GM18951 (cell line): ENCODE measurements around the gene SHC1.
"Not testable (repeated sequence)": the region's sequence is repeated elsewhere in the genome, so short reads cannot be mapped to it uniquely, and the experiment has no call there.

Experiments
- POLR2A ChIP-seq: IDR thresholded peaks from 4 replicates; pipeline ENCODE4 v1.6.1; 2011; ENCODE audit warnings: mild to moderate bottlenecking; ENCODE audit not compliant: insufficient read length, insufficient read depth; ENCODE audit errors: extremely low read depth
- in situ Hi-C: fragments of 300-500 bp; cut with MboI; formaldehyde crosslinking; loops from one replicate; pipeline ENCODE4 v1.12.0; 2022; ENCODE audit warnings: low sequenced_read_pairs, mixed read lengths, inconsistent platforms; ENCODE audit not compliant: unreplicated experiment

SHC1 gene

GRCh38 chr1:154996966-154997701, 26.6 kb upstream of the SHC1 start:
- TF ChIP-seq POLR2A, result no peak
- in situ Hi-C loops, result no loop called here

- in situ Hi-C loops, result not testable (repeated sequence)
Observed at GRCh38 chr1:154995301-154995983, 24.9 kb upstream of the SHC1 start.

- in situ Hi-C loops, result no loop called here
- no peak for TF ChIP-seq POLR2A
Observed at GRCh38 chr1:154994591-154994990, 24.0 kb upstream of the SHC1 start.

GRCh38 chr1:154994269-154994587, 23.7 kb upstream of the SHC1 start:
- no peak for TF ChIP-seq POLR2A
- in situ Hi-C loops, result no loop called here

GRCh38 chr1:154993572-154994268, 23.2 kb upstream of the SHC1 start, which contains the start of gene LENEP:
LENEP (plus strand) TSS chr1:154993586; CDS start chr1:154993608, 22 bp downstream.
- in situ Hi-C loops, result no loop called here
- TF ChIP-seq POLR2A, result no peak

GRCh38 chr1:154992721-154993571, 22.4 kb upstream of the SHC1 start:
- in situ Hi-C loops, result no loop called here
- no peak for TF ChIP-seq POLR2A

- no peak for TF ChIP-seq POLR2A
- in situ Hi-C loops, result no loop called here
Observed at GRCh38 chr1:154990276-154990675, 19.7 kb upstream of the SHC1 start.

- in situ Hi-C loops, result no loop called here
Observed at GRCh38 chr1:154989195-154989860, 18.8 kb upstream of the SHC1 start.

GRCh38 chr1:154988058-154988954, 17.8 kb upstream of the SHC1 start:
- in situ Hi-C loops, result no loop called here
- no peak for TF ChIP-seq POLR2A

More at GRCh38 chr1:154989195-154989860, 18.8 kb upstream of the SHC1 start:
- TF ChIP-seq POLR2A, result no peak

GRCh38 chr1:154987326-154987725, 16.8 kb upstream of the SHC1 start:
- in situ Hi-C loops, result no loop called here
- TF ChIP-seq POLR2A, result no peak

- in situ Hi-C loops, result not testable (repeated sequence)
Observed at GRCh38 chr1:154986736-154987135, 16.2 kb upstream of the SHC1 start.
